ENCODE measurements around the gene USP7. TPM values are rescaled to one million over a fixed set of nuclear protein-coding genes. Genes with fewer than 3 reads are reported as not detected.

Gene USP7
- total RNA-seq, 1 donor from 2014 or later: 57.9 TPM

DNA sequence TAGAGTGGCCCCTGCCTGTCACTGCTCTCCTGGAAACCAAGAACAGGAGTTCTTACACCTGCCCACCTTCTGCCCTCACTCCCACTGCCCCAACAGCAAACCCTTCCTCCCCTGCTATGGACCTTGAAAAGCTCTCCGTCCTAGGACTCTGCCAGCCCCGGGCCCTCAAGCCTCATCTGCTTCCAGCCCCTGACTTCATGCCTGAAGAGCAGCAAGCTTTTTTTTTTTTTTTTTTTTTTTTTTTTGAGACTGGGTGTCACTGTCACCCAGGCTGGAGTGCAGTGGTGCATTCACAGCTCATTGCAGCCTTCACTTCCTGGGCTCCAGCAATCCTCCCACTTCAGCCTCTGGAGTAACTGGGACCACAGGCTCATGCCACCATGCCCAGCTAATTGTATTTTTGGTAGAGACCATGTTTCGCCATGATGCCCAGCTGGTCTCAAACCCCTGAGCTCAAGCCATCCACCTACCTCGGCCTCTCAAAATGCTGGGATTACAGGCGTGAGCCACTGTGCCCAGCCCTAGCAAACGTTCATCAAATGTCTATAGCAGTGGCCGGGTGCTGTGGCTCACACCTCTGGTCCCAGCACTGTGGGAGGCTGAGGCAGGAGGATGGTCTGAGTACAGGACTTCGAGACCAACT lies 111.8 kb downstream of the USP7 start:
- H3K36me3 ChIP-seq (ENCODE audit: control insufficient read depth in 3 of 3, insufficient read depth in 3 of 3, low read length in 3 of 3): peaks cover 27 to 31% (median 31%) of the 10 kb centered on the region in 3 donors
- no peaks in the 10 kb centered on the region for H3K9me3 ChIP-seq (ENCODE audit: control insufficient read depth in 3 of 3, low read length in 3 of 3)
- no peak overlapping the region for H3K4me3 ChIP-seq (ENCODE audit: low read length in 3 of 3)
- H3K27me3 ChIP-seq (ENCODE audit: control insufficient read depth in 3 of 3, insufficient read depth in 3 of 3, low read length in 3 of 3): no peaks in the 10 kb centered on the region
- no peak overlapping the region for H3K27ac ChIP-seq (ENCODE audit: low read depth, low read length)
- H3K9ac ChIP-seq (ENCODE audit: low read depth in 1 of 3, low read length in 3 of 3): no peak overlapping the region
- peaks cover 9 to 28% (median 16%) of the 10 kb centered on the region in 3 donors for H3K4me1 ChIP-seq (ENCODE audit: control insufficient read depth in 3 of 3, insufficient read depth in 3 of 3, low read length in 3 of 3)

- Histone ChIP-seq H3K27ac (ENCODE audit: low read depth, low read length) (peak overlapping the region; percentile 73), H3K9me3 (ENCODE audit: control insufficient read depth in 3 of 3, low read length in 3 of 3) (no peaks in the 10 kb centered on the region), H3K4me1 (ENCODE audit: control insufficient read depth in 3 of 3, insufficient read depth in 3 of 3, low read length in 3 of 3) (peaks cover 9 to 24% (median 16%) of the 10 kb centered on the region in 3 donors), H3K27me3 (ENCODE audit: control insufficient read depth in 3 of 3, insufficient read depth in 3 of 3, low read length in 3 of 3) (no peaks in the 10 kb centered on the region), H3K4me3 (ENCODE audit: low read length in 3 of 3) (no peak overlapping the region), H3K9ac (ENCODE audit: low read depth in 1 of 3, low read length in 3 of 3) (no peak overlapping the region), H3K36me3 (ENCODE audit: control insufficient read depth in 3 of 3, insufficient read depth in 3 of 3, low read length in 3 of 3) (peaks cover 22 to 27% (median 25%) of the 10 kb centered on the region in 3 donors)
Observed at GRCh38 chr16:8850279-8850885, 113.3 kb downstream of the USP7 start.

- peaks cover 9 to 24% (median 16%) of the 10 kb centered on the region in 3 donors for H3K4me1 ChIP-seq (ENCODE audit: control insufficient read depth in 3 of 3, insufficient read depth in 3 of 3, low read length in 3 of 3)
- H3K9me3 ChIP-seq (ENCODE audit: control insufficient read depth in 3 of 3, low read length in 3 of 3): no peaks in the 10 kb centered on the region
- H3K9ac ChIP-seq (ENCODE audit: low read depth in 1 of 3, low read length in 3 of 3): no peak overlapping the region
- no peaks in the 10 kb centered on the region for H3K27me3 ChIP-seq (ENCODE audit: control insufficient read depth in 3 of 3, insufficient read depth in 3 of 3, low read length in 3 of 3)
- peak overlapping the region; percentile 73 for H3K27ac ChIP-seq (ENCODE audit: low read depth, low read length)
- peaks cover 17 to 21% (median 19%) of the 10 kb centered on the region in 3 donors for H3K36me3 ChIP-seq (ENCODE audit: control insufficient read depth in 3 of 3, insufficient read depth in 3 of 3, low read length in 3 of 3)
- H3K4me3 ChIP-seq (ENCODE audit: low read length in 3 of 3): no peak overlapping the region
Observed at GRCh38 chr16:8849411-8850011, 114.2 kb downstream of the USP7 start.

GRCh38 chr16:8848939-8849391 lies 114.7 kb downstream of the USP7 start:
- Histone ChIP-seq H3K27ac (ENCODE audit: low read depth, low read length) (no peak overlapping the region), H3K36me3 (ENCODE audit: control insufficient read depth in 3 of 3, insufficient read depth in 3 of 3, low read length in 3 of 3) (peaks cover 17 to 20% (median 19%) of the 10 kb centered on the region in 3 donors), H3K9me3 (ENCODE audit: control insufficient read depth in 3 of 3, low read length in 3 of 3) (no peaks in the 10 kb centered on the region), H3K4me1 (ENCODE audit: control insufficient read depth in 3 of 3, insufficient read depth in 3 of 3, low read length in 3 of 3) (peaks cover 9 to 24% (median 16%) of the 10 kb centered on the region in 3 donors), H3K4me3 (ENCODE audit: low read length in 3 of 3) (no peak overlapping the region), H3K27me3 (ENCODE audit: control insufficient read depth in 3 of 3, insufficient read depth in 3 of 3, low read length in 3 of 3) (no peaks in the 10 kb centered on the region), H3K9ac (ENCODE audit: low read depth in 1 of 3, low read length in 3 of 3) (no peak overlapping the region)

- no peaks in the 10 kb centered on the region for H3K27me3 ChIP-seq (ENCODE audit: control insufficient read depth in 3 of 3, insufficient read depth in 3 of 3, low read length in 3 of 3)
- H3K27ac ChIP-seq (ENCODE audit: low read depth, low read length): no peak overlapping the region
- no peak overlapping the region for H3K4me3 ChIP-seq (ENCODE audit: low read length in 3 of 3)
- no peaks in the 10 kb centered on the region for H3K9me3 ChIP-seq (ENCODE audit: control insufficient read depth in 3 of 3, low read length in 3 of 3)
- H3K4me1 ChIP-seq (ENCODE audit: control insufficient read depth in 3 of 3, insufficient read depth in 3 of 3, low read length in 3 of 3): peaks cover 9 to 24% (median 16%) of the 10 kb centered on the region in 3 donors
- H3K36me3 ChIP-seq (ENCODE audit: control insufficient read depth in 3 of 3, insufficient read depth in 3 of 3, low read length in 3 of 3): peaks cover 17 to 20% (median 19%) of the 10 kb centered on the region in 3 donors
- no peak overlapping the region for H3K9ac ChIP-seq (ENCODE audit: low read depth in 1 of 3, low read length in 3 of 3)
Observed at GRCh38 chr16:8848231-8848938, 115.3 kb downstream of the USP7 start.

GRCh38 chr16:8847623-8848022 lies 116.1 kb downstream of the USP7 start:
- no peak overlapping the region for H3K9ac ChIP-seq (ENCODE audit: low read depth in 1 of 3, low read length in 3 of 3)
- H3K27me3 ChIP-seq (ENCODE audit: control insufficient read depth in 3 of 3, insufficient read depth in 3 of 3, low read length in 3 of 3): no peaks in the 10 kb centered on the region
- H3K27ac ChIP-seq (ENCODE audit: low read depth, low read length): no peak overlapping the region
- peaks cover 17 to 20% (median 19%) of the 10 kb centered on the region in 3 donors for H3K36me3 ChIP-seq (ENCODE audit: control insufficient read depth in 3 of 3, insufficient read depth in 3 of 3, low read length in 3 of 3)
- H3K4me3 ChIP-seq (ENCODE audit: low read length in 3 of 3): no peak overlapping the region
- H3K4me1 ChIP-seq (ENCODE audit: control insufficient read depth in 3 of 3, insufficient read depth in 3 of 3, low read length in 3 of 3): peaks cover 9 to 22% (median 16%) of the 10 kb centered on the region in 3 donors
- H3K9me3 ChIP-seq (ENCODE audit: control insufficient read depth in 3 of 3, low read length in 3 of 3): no peaks in the 10 kb centered on the region

- no peak overlapping the region for H3K27ac ChIP-seq (ENCODE audit: low read depth, low read length)
- H3K4me1 ChIP-seq (ENCODE audit: control insufficient read depth in 3 of 3, insufficient read depth in 3 of 3, low read length in 3 of 3): peaks cover 9 to 21% (median 16%) of the 10 kb centered on the region in 3 donors
- no peak overlapping the region for H3K9ac ChIP-seq (ENCODE audit: low read depth in 1 of 3, low read length in 3 of 3)
- H3K9me3 ChIP-seq (ENCODE audit: control insufficient read depth in 3 of 3, low read length in 3 of 3): no peaks in the 10 kb centered on the region
- H3K4me3 ChIP-seq (ENCODE audit: low read length in 3 of 3): no peak overlapping the region
- peaks cover 17 to 19% (median 19%) of the 10 kb centered on the region in 3 donors for H3K36me3 ChIP-seq (ENCODE audit: control insufficient read depth in 3 of 3, insufficient read depth in 3 of 3, low read length in 3 of 3)
- no peaks in the 10 kb centered on the region for H3K27me3 ChIP-seq (ENCODE audit: control insufficient read depth in 3 of 3, insufficient read depth in 3 of 3, low read length in 3 of 3)
Observed at GRCh38 chr16:8847145-8847544, 116.6 kb downstream of the USP7 start.

- Histone ChIP-seq H3K36me3 (ENCODE audit: control insufficient read depth in 3 of 3, insufficient read depth in 3 of 3, low read length in 3 of 3) (peaks cover 17 to 19% (median 17%) of the 10 kb centered on the region in 3 donors), H3K27ac (ENCODE audit: low read depth, low read length) (no peak overlapping the region), H3K9ac (ENCODE audit: low read depth in 1 of 3, low read length in 3 of 3) (no peak overlapping the region), H3K4me3 (ENCODE audit: low read length in 3 of 3) (no peak overlapping the region), H3K4me1 (ENCODE audit: control insufficient read depth in 3 of 3, insufficient read depth in 3 of 3, low read length in 3 of 3) (peaks cover 9 to 21% (median 16%) of the 10 kb centered on the region in 3 donors), H3K9me3 (ENCODE audit: control insufficient read depth in 3 of 3, low read length in 3 of 3) (no peaks in the 10 kb centered on the region), H3K27me3 (ENCODE audit: control insufficient read depth in 3 of 3, insufficient read depth in 3 of 3, low read length in 3 of 3) (no peaks in the 10 kb centered on the region)
Observed at GRCh38 chr16:8846401-8846932, 117.2 kb downstream of the USP7 start.

GRCh38 chr16:8845699-8846298 lies 117.9 kb downstream of the USP7 start:
- Histone ChIP-seq H3K9me3 (ENCODE audit: control insufficient read depth in 3 of 3, low read length in 3 of 3) (no peaks in the 10 kb centered on the region), H3K9ac (ENCODE audit: low read depth in 1 of 3, low read length in 3 of 3) (no peak overlapping the region), H3K4me3 (ENCODE audit: low read length in 3 of 3) (no peak overlapping the region), H3K27ac (ENCODE audit: low read depth, low read length) (no peak overlapping the region), H3K4me1 (ENCODE audit: control insufficient read depth in 3 of 3, insufficient read depth in 3 of 3, low read length in 3 of 3) (peaks cover 9 to 21% (median 16%) of the 10 kb centered on the region in 3 donors), H3K36me3 (ENCODE audit: control insufficient read depth in 3 of 3, insufficient read depth in 3 of 3, low read length in 3 of 3) (peaks cover 17 to 19% (median 17%) of the 10 kb centered on the region in 3 donors), H3K27me3 (ENCODE audit: control insufficient read depth in 3 of 3, insufficient read depth in 3 of 3, low read length in 3 of 3) (no peaks in the 10 kb centered on the region)

All from skeletal muscle tissue (tissue), 4 donors.